Thyroid gland (tissue), 4 donors: ENCODE measurements around the gene ETDC. TPM values are rescaled to one million over a fixed set of nuclear protein-coding genes. Genes with fewer than 3 reads are reported as not detected.
"Not testable (repeated sequence)": the region's sequence is repeated elsewhere in the genome, so short reads cannot be mapped to it uniquely, and the experiment has no call there.

Experiments
- DNase-seq, 2 donors: peaks; one replicate each; pipeline ENCODE4 v3.0.0-alpha.2; 2019
- H3K27ac ChIP-seq, 3 donors: fragments of 200-600 bp; sonication (generic); 1 replicate in 2 of 3; 2 replicates in 1 of 3; pipeline ENCODE4 v1.5.1; 2016 to 2019; ENCODE audit warnings: mild to moderate bottlenecking in 1 of 3, moderate library complexity in 1 of 3
- H3K27me3 ChIP-seq: fragments of 200-600 bp; sonication (generic); one replicate; pipeline ENCODE4 v1.5.1; 2019
- H3K36me3 ChIP-seq, 2 donors: fragments of 200-600 bp; sonication (generic); one replicate each; pipeline ENCODE4 v1.5.1; 2016 to 2019
- H3K4me1 ChIP-seq, 2 donors: fragments of 200-600 bp; sonication (generic); one replicate each; pipeline ENCODE4 v1.5.1; 2017 to 2019
- H3K4me3 ChIP-seq, 3 donors: fragments of 200-600 bp; sonication (generic); replicated peaks in 1 of 3; 1 replicate in 2 of 3; 2 replicates in 1 of 3; pipeline ENCODE4 v1.5.1; 2016; ENCODE audit warnings: mild to moderate bottlenecking in 1 of 3
- H3K9me3 ChIP-seq: fragments of 200-600 bp; sonication (generic); one replicate; pipeline ENCODE4 v1.5.1; 2017
- CTCF ChIP-seq, 6 experiments: fragments of 200-600 bp in 3 of 6; fragments of 450-650 bp in 3 of 6; sonication (generic) in 3 of 6; IDR thresholded peaks; one replicate each; pipeline ENCODE4 v1.5.1; 2016 to 2019; ENCODE audit warnings: antibody characterized with exemption in 6 of 6, mild to moderate bottlenecking in 2 of 6, inconsistent platforms in 1 of 6, moderate library complexity in 1 of 6
- POLR2A ChIP-seq, 2 donors: fragments of 450-650 bp; IDR thresholded peaks; one replicate each; pipeline ENCODE4 v1.6.1; 2017; ENCODE audit warnings: antibody characterized with exemption in 2 of 2, mild to moderate bottlenecking in 2 of 2, moderate library complexity in 1 of 2
- WGBS, 2 donors: methylation state at CpG; one replicate each; pipeline ENCODE4 v1.1.5; 2017; 5-methylcytosine and 5-hydroxymethylcytosine counted together
- intact Hi-C: fragments of 100-400 bp; cut with DNase I; formaldehyde crosslinking; loops from one replicate; pipeline ENCODE4 v1.15.1; 2023
- total RNA-seq, 4 donors: library from RNA; depleted of rRNA; stranded (reverse); fragments of >200 nt; gene quantifications; one replicate each; pipeline ENCODE4 v1.2.3, GENCODE V29; 2016

The ETDC gene
- total RNA-seq: not detected

- H3K27me3 ChIP-seq: no peaks in the 10 kb centered on the region
- WGBS, 2 donors: 100% methylated on average over 1 of the region's 1 CpG
- intact Hi-C loops: no loop called here
- H3K4me1 ChIP-seq: no peaks in the 10 kb centered on the region
- TF ChIP-seq POLR2A (IDR thresholded peaks at IDR 0.05): no peak
- TF ChIP-seq CTCF (IDR thresholded peaks at IDR 0.05): no peak
- no peak for DNase-seq
- H3K9me3 ChIP-seq: no peaks in the 10 kb centered on the region
- no peak within 1 kb of the TSS for H3K27ac ChIP-seq
- H3K36me3 ChIP-seq: no peaks in the 10 kb centered on the region
- no peak within 1 kb of the TSS for H3K4me3 ChIP-seq
These were observed at the start of gene ETDC for GRCh38 chrX:135309430-135309923. ETDC (plus strand) TSS chrX:135309480; CDS start chrX:135309480, 0 bp downstream.

GRCh38 chrX:135260976-135261375 is 48.3 kb upstream of the ETDC start:
- WGBS, 2 donors: 87 to 95% methylated on average over 2 of the region's 2 CpGs
- H3K27ac ChIP-seq, DNase-seq, H3K4me3 ChIP-seq, H3K36me3 ChIP-seq, H3K27me3 ChIP-seq, H3K4me1 ChIP-seq, intact Hi-C loops, H3K9me3 ChIP-seq: not testable (repeated sequence)

GRCh38 chrX:135263376-135263775 is 45.9 kb upstream of the ETDC start:
- intact Hi-C loops: not testable (repeated sequence)

GRCh38 chrX:135264206-135264605 is 45.1 kb upstream of the ETDC start:
- intact Hi-C loops: no loop called here
- no peaks in the 10 kb centered on the region for H3K36me3 ChIP-seq
- H3K4me1 ChIP-seq: no peaks in the 10 kb centered on the region
- H3K4me3 ChIP-seq: no peak overlapping the region
- no peak overlapping the region for H3K27ac ChIP-seq
- H3K27me3 ChIP-seq: no peaks in the 10 kb centered on the region
- no peak for DNase-seq
- WGBS, 2 donors: 83 to 89% methylated on average over 3 to 4 of the region's 4 CpGs
- H3K9me3 ChIP-seq: no peaks in the 10 kb centered on the region
- TF ChIP-seq CTCF (IDR thresholded peaks at IDR 0.05) (no peak), POLR2A (IDR thresholded peaks at IDR 0.05) (no peak)

More at GRCh38 chrX:135263376-135263775, 45.9 kb upstream of the ETDC start:
- not testable (repeated sequence) for H3K36me3 ChIP-seq, H3K4me3 ChIP-seq, H3K27me3 ChIP-seq, DNase-seq, H3K27ac ChIP-seq, H3K4me1 ChIP-seq, H3K9me3 ChIP-seq
- WGBS, 2 donors: 94 to 100% methylated on average over 1 to 6 of the region's 8 CpGs

- DNase-seq: no peak
- Histone ChIP-seq H3K4me1 (no peaks in the 10 kb centered on the region), H3K9me3 (no peaks in the 10 kb centered on the region), H3K36me3 (no peaks in the 10 kb centered on the region), H3K27ac (no peak overlapping the region), H3K27me3 (no peaks in the 10 kb centered on the region), H3K4me3 (no peak overlapping the region)
- intact Hi-C loops: no loop called here
- WGBS, 2 donors: 70 to 97% methylated on average over 5 of the region's 5 CpGs
- TF ChIP-seq POLR2A (IDR thresholded peaks at IDR 0.05): no peak
- TF ChIP-seq CTCF (IDR thresholded peaks at IDR 0.05): no peak
These were observed 36.1 kb upstream of the ETDC start for GRCh38 chrX:135273162-135273561.

- H3K9me3 ChIP-seq: no peaks in the 10 kb centered on the region
- no peak overlapping the region for H3K4me3 ChIP-seq
- no peak for TF ChIP-seq CTCF (IDR thresholded peaks at IDR 0.05)
- TF ChIP-seq POLR2A (IDR thresholded peaks at IDR 0.05): no peak
- no peak for DNase-seq
- no peak overlapping the region for H3K27ac ChIP-seq
- no peaks in the 10 kb centered on the region for H3K36me3 ChIP-seq
- no peaks in the 10 kb centered on the region for H3K27me3 ChIP-seq
- no peaks in the 10 kb centered on the region for H3K4me1 ChIP-seq
- intact Hi-C loops: no loop called here
These were observed 33.3 kb upstream of the ETDC start for GRCh38 chrX:135275973-135276372.
